NCI-H1417 (cell line): Measurements from ENCODE around the gene RPF1.
"Not testable (repeated sequence)": the region's sequence is repeated elsewhere in the genome, so short reads cannot be mapped to it uniquely, and the experiment has no call there.

ENCODE experiments used
- DNase-seq, 3 experiments: peaks; one replicate each; lab custom pipeline; 2025; lab: John Stamatoyannopoulos, UW

RPF1 gene, protein sequence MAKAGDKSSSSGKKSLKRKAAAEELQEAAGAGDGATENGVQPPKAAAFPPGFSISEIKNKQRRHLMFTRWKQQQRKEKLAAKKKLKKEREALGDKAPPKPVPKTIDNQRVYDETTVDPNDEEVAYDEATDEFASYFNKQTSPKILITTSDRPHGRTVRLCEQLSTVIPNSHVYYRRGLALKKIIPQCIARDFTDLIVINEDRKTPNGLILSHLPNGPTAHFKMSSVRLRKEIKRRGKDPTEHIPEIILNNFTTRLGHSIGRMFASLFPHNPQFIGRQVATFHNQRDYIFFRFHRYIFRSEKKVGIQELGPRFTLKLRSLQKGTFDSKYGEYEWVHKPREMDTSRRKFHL

GRCh38 chr1:84478876-84479868 is at the start of gene RPF1:
Gene RPF1, plus strand, starts transcription at chr1:84479266. Its CDS starts 16 bp downstream, at chr1:84479282.
- peak; percentile 80 to 93 (median 87) for DNase-seq

DNA sequence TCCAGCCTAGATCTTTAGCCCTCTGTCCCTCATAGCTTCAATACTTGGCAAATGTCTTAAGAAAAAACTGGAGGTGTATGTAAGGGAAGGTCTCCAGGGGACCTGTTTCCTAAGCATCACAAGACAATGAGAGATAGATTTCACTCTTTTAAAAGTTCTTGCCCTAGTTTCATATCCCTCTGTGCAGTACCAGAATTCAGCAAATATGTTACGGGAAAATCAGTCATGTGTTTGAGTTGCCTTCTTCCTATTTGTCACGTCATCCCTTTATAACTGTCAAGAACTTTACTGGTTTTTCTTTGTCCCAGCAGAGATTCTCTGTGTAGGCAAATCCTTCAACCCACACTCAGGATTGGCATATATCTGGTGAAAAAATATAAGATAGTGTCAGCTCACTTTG is 48.5 kb upstream of the RPF1 start:
- DNase-seq, result no peak

GRCh38 chr1:84433258-84434080 is 45.6 kb upstream of the RPF1 start:
- DNase-seq, result peak; percentile 77 to 93 (median 77)

DNA sequence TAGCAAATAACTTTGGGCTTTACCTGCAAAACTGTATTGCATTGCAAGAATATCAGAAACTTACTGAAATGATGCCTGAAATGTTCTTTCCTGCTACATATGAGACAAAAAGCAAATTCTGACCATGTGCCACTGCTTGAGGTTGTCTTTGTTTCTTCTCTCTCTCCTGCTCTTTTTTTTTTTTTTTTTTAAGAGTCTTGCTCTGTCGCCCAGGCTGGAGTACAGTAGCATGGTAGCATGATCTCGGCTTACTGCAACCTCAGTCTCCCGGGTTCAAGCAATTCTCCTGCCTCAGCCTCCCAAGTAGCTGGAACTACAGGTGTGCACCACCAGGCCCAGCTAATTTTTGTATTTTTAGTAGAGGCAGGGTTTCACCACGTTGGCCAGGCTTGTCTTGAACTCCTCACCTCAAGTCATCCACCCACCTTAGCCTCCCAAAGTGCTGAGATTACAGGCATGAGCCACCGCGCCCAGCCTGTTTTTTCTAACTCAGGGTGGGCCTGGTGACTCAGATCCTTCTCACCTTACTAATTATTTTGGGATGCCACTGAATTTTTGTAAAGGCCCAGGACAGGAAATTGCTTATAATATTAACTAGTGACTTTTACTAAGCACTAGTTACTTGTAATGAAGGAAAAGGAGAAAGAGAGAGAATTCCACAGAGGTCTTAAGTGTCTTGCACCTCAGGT is 44.8 kb upstream of the RPF1 start:
- no peak for DNase-seq

- no peak for DNase-seq
Observed at GRCh38 chr1:84434801-84435549, 44.1 kb upstream of the RPF1 start.

DNA sequence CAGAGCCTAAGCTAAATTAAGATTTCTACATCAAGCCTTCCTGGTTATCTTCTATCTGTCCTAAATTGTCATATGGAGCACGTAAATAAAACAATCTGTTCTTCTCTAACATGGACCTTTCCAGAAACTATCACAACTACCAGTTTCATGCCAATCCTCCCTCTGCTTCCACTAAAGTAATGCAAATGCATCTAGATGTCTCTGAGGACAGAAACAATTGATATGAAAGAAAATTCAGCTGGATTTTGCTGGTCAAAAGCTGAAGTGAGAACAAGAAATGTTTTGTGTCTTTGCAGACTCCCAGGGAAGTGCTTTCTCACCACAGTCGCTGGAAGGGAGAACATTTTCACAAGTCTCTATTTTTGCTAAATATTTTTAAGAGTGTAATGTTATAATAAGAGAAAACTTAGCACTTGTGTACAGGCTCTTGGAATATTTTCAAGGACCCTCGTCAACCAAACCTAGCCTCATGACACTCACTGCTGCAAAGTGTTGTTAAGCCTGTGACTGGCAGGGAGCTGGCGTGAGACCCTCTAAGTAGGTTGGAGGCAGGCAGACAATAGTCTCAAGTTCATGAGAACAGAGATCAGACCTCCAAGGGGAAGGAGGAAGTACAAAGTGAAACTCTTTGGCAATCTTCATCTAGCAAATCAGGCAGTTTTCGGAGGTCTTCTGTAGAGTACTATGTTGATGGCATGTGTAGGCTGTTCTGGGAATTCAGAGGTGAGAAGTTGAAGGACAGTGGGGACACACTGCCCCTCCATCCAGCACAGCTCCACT is 42.0 kb upstream of the RPF1 start:
- no peak for DNase-seq

DNA sequence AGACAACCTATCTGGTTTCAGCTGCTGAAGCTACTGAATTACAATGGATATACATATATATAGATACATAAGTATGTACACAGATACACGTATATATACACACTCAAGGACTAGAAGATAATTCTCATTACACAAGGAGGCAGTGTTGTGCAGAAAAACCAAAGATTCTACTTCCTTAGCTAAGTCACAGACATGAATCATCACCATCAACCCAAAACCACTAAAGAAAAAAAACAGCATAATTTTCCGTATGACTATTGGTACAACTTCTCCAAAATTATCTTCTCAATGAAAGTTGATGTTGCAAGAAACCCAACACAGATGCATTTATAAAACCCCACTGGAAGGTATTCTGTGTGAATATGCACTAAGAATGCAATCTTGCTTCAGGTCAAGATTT is 36.8 kb upstream of the RPF1 start:
- DNase-seq, result peak in 2 of 3 experiments; percentile 4 to 51

DNA sequence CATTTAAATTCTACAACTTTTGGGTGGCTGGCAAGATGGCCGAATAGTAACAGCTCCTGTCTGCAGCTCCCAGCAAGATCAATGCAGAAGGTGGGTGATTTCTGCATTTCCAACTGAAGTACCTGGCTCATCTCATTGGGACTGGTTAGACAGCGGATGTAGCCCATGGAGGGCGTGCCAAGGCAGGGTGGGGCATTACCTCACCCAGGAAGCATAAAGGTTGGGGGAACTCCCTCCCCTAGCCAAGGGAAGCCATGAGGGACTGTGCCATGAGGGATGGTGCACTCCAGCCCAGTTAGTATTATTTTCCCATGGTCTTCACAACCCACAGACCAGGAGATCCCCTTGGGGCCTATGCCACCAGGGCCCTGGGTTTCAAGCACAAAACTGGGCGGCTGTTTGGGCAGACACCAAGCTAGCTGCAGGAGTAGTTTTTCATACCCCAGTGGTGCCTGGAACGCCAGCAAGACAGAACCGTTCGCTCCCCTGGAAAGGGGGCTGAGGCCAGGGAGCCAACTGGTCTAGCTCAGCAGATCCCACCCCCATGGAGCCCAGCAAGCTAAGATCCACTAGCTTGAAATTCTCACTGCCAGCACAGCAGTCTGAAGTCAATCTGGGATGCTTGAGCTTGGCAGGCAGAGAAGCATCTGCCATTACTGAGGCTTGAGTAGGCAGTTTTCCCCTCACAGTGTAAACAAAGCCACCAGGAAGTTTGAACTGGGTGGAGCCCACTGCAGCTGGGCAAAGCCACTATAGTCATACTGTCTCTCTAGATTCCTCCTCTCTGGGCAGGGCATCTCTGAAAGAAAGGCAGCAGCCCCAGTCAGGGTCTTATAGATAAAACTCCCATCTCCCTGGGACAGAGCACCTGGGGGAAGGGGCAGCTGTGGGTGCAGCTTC is 36.1 kb upstream of the RPF1 start:
- peak in 2 of 3 experiments; percentile 3 to 12 for DNase-seq

DNA sequence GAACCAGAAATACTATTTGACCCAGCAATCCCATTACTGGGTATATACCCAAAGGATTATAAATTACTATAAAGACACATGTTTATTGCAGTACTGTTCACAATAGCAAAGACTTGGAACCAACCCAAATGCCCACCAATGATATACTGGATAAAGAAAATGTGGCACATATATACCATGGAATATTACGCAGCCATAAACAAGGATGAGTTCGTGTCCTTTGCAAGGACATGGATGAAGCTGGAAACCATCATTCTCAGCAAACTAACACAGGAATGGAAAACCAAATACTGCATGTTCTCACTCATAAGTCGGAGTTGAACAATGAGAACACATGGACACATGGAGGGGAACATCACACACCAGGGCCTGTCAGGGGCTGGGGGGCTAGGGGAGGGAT is 30.4 kb upstream of the RPF1 start:
- DNase-seq, result not testable (repeated sequence)

DNA sequence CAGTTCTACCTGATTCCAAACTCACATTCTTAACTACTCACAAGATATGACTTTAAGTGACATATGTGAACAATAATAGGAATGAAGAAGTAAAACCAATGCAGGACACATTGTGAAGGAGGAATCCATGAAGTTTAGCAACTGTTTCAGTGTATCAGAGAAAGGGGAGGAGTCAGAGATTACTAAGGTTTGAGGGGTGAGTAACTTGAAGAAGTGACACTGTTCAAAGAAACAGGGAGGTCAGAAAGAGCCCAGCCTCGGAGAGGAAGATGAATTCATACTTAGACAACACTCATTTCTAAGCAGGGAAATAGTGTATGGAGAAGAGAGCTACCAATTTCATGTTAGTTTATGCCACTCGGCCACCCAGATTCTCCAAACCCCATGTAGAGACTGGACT is 28.2 kb upstream of the RPF1 start:
- no peak for DNase-seq

DNA sequence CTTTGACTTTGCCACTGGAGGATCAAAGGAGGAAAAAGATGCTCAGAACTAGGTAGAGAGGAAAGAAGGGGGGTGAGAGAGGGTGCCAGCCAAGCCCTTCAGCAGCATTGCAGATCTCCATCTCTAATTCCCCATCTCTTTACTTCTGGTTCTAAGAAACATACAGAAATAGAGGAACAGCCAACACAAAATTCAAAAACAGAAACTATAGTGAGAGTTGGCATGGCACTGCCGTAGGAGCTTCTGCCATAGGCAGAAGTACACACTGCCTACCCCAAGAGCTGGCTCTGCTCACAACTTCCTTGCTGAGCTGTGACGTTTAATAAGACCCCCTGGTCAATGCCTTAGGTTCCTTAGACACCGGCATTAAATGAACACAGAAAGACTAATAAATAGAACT is 26.6 kb upstream of the RPF1 start:
- DNase-seq, result no peak

GRCh38 chr1:84462118-84462517 is 16.9 kb upstream of the RPF1 start:
- no peak for DNase-seq

DNA sequence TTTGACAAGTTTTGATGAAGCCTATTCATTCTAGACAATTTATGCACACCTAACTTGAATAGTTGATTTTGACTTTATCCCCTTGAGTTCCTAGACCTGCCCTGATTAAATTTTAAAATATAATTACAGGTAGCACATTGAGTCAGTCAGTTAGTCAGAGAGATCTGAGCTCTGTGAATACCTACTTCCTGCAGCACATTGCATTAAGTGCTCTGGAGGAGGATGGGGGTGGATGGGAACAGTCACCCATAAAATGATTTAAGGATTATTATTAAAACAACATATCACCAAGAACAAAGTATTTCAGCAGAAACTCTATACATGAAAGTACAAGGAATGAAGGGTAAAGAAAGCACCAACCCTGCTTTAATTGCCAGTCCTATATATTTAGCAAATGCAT is 11.8 kb upstream of the RPF1 start:
- DNase-seq, result peak in 1 of 3 experiments; percentile 2

DNA sequence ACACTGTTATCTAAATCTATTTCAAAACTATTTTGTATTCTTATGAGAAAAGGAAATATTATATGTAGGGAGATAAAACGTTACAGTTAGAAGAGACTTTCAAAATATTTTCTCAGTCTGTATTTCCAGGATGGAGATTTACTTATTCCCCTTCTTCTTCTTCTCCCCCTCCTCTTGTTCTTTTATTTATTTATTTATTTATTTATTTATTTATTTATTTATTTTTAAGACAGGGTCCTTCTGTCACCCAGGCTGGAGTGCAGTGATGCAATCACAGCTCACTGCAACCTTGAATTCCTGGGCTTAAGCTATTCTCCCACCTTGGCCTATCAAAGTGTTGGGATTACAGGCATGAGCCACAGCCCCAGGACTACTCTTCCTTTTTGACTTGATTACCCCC is 2.8 kb upstream of the RPF1 start:
- DNase-seq, result no peak

DNA sequence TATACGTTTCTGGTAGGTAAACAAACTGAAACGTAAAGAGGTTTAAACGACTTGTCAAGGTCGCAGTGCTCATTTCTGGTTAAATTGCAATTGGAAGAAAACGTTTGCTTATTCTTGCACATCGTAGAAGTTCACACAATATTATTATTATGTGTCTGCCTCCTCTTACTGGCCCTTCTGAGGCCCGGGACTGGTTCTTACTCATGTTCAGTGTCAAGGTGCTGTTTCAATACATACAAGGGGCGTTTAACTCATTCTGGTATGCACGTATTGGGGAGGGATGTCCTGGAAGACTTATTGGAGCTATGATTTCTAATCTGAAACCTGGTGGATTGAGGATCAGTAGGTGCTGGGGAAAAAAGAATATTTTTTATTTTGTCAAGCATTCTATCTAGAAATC is 932 bp downstream of the RPF1 start:
- peak in 1 of 3 experiments; percentile 48 for DNase-seq

- DNase-seq, result no peak
Observed at GRCh38 chr1:84480650-84481049, 1.6 kb downstream of the RPF1 start.

- DNase-seq, result no peak
Observed at GRCh38 chr1:84481317-84481716, 2.3 kb downstream of the RPF1 start.

DNA sequence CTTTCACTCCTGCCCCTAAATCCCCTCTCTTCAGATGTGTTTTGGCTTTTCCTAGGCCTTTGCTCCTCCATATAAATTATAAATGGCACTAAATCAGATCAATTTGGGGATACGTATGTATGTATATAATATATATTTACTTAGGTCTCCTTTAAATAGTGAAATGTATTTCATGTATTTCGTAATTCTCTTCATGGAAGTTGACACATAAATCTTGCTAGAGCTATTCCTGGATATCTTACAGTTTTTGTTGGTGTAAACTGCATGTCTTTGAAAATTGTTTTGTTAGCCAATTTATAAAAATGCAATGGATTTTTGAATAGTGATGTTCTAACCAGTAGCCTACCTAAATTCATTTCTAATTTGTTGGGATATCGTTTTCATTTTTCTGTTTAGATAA is 9.0 kb downstream of the RPF1 start:
- no peak for DNase-seq

DNA sequence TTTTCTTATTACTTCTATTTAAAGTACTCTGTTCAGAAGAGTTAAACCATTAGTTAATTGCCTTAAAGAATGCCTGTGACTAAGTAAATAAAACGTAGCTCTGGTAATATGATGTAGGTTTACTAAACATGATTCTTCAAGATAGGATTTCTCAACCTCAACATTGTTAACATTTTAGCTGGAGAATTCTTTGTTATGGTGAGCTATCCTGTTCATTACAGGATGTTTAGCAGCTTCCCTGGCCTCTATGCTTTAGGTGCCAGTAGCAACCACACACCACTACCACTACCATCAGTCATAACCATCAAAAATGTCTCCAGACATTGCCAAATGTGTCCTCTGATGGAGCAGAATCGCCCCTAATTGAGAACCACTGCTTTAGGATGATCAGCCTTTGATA is 10.7 kb downstream of the RPF1 start:
- no peak for DNase-seq
